Trophoblast cell (in vitro differentiated cells and primary cell): ENCODE results near the gene UQCRHL.
A peak's percentile ranks its signal among the peaks of the same experiment; 100 is the strongest.

Experiments
- DNase-seq, 2 donors: peaks; one replicate each; pipeline ENCODE4 v3.0.0-alpha.2; 2016
- H2AFZ ChIP-seq: 2 replicates; pipeline ENCODE4 v1.6.1; 2013; ENCODE audit warnings: low read length, moderate library complexity, mild to moderate bottlenecking; ENCODE audit not compliant: insufficient read depth, poor library complexity
- H2AK5ac ChIP-seq: 2 replicates; pipeline ENCODE4 v1.6.1; 2013; ENCODE audit warnings: mild to moderate bottlenecking, low read length
- H2BK120ac ChIP-seq: 2 replicates; pipeline ENCODE4 v1.6.1; 2013; ENCODE audit warnings: low read length, mild to moderate bottlenecking, moderate library complexity; ENCODE audit not compliant: insufficient read depth, poor library complexity
- H2BK12ac ChIP-seq: 2 replicates; pipeline ENCODE4 v1.6.1; 2013; ENCODE audit warnings: mild to moderate bottlenecking, low read length, moderate library complexity
- H2BK5ac ChIP-seq: 2 replicates; pipeline ENCODE4 v1.6.1; 2013; ENCODE audit warnings: low read length, low read depth, moderate library complexity, mild to moderate bottlenecking; ENCODE audit not compliant: poor library complexity
- H3K14ac ChIP-seq: 2 replicates; pipeline ENCODE4 v1.6.1; 2013; ENCODE audit warnings: mild to moderate bottlenecking, low read length
- H3K18ac ChIP-seq: 2 replicates; pipeline ENCODE4 v1.6.1; 2013; ENCODE audit warnings: mild to moderate bottlenecking, low read length
- H3K23ac ChIP-seq: 2 replicates; pipeline ENCODE4 v1.6.1; 2013; ENCODE audit warnings: low read length
- H3K27ac ChIP-seq: 2 replicates; pipeline ENCODE4 v1.5.1; 2013; ENCODE audit warnings: low read depth, mild to moderate bottlenecking, inconsistent platforms, low read length, moderate library complexity
- H3K27me3 ChIP-seq: 2 replicates; pipeline ENCODE4 v1.6.1; 2013; ENCODE audit warnings: inconsistent platforms, mild to moderate bottlenecking, low read length, moderate library complexity; ENCODE audit not compliant: insufficient read depth
- H3K36me3 ChIP-seq, 2 experiments: 1 replicate in 1 of 2; 2 replicates in 1 of 2; pipeline ENCODE4 v1.6.1; 2013; ENCODE audit warnings: low read length in 2 of 2, mild to moderate bottlenecking in 2 of 2, moderate library complexity in 1 of 2; ENCODE audit not compliant: insufficient read depth in 2 of 2, control insufficient read depth in 1 of 2
- H3K4ac ChIP-seq: 2 replicates; pipeline ENCODE4 v1.6.1; 2013; ENCODE audit warnings: low read depth, mild to moderate bottlenecking, low read length, moderate library complexity
- H3K4me1 ChIP-seq, 2 experiments: 1 replicate in 1 of 2; 2 replicates in 1 of 2; pipeline ENCODE4 v1.6.1; 2013; ENCODE audit warnings: low read length in 2 of 2, mild to moderate bottlenecking in 2 of 2, moderate library complexity in 1 of 2; ENCODE audit not compliant: insufficient read depth in 2 of 2, control insufficient read depth in 1 of 2
- H3K4me2 ChIP-seq: 2 replicates; pipeline ENCODE4 v1.6.1; 2013; ENCODE audit warnings: inconsistent platforms, mild to moderate bottlenecking, low read length, moderate library complexity
- H3K4me3 ChIP-seq: 2 replicates; pipeline ENCODE4 v1.5.1; 2013; ENCODE audit warnings: mild to moderate bottlenecking, low read depth, low read length, inconsistent platforms
- H3K79me1 ChIP-seq: one replicate; pipeline ENCODE4 v1.6.1; 2013; ENCODE audit warnings: low read length
- H3K79me2 ChIP-seq: 2 replicates; pipeline ENCODE4 v1.6.1; 2013; ENCODE audit warnings: low read length, mild to moderate bottlenecking; ENCODE audit not compliant: control insufficient read depth, insufficient read depth, poor library complexity
- H3K9ac ChIP-seq: 2 replicates; pipeline ENCODE4 v1.6.1; 2013; ENCODE audit warnings: mild to moderate bottlenecking, low read length
- H3K9me3 ChIP-seq: 2 replicates; pipeline ENCODE4 v1.6.1; 2013; ENCODE audit warnings: low read depth, mild to moderate bottlenecking, control low read depth, inconsistent platforms, low read length; ENCODE audit not compliant: insufficient read depth
- H4K12ac ChIP-seq: 2 replicates; pipeline ENCODE4 v1.6.1; 2013; ENCODE audit warnings: low read depth, mild to moderate bottlenecking, low read length, moderate library complexity
- H4K8ac ChIP-seq: 2 replicates; pipeline ENCODE4 v1.6.1; 2013; ENCODE audit warnings: low read depth, mild to moderate bottlenecking, low read length, moderate library complexity
- H4K91ac ChIP-seq: one replicate; pipeline ENCODE4 v1.6.1; 2013; ENCODE audit warnings: low read depth, mild to moderate bottlenecking, low read length, moderate library complexity
- WGBS: extraction: QIAGEN DNeasy Blood & Tissue Kit; methylation state at CpG from one replicate; pipeline ENCODE4 v1.1.7; 2013; ENCODE audit warnings: missing lambda C conversion rate; ENCODE audit not compliant: insufficient read length, insufficient coverage; ENCODE audit errors: extremely low coverage; 5-methylcytosine and 5-hydroxymethylcytosine counted together

UQCRHL gene

DNA sequence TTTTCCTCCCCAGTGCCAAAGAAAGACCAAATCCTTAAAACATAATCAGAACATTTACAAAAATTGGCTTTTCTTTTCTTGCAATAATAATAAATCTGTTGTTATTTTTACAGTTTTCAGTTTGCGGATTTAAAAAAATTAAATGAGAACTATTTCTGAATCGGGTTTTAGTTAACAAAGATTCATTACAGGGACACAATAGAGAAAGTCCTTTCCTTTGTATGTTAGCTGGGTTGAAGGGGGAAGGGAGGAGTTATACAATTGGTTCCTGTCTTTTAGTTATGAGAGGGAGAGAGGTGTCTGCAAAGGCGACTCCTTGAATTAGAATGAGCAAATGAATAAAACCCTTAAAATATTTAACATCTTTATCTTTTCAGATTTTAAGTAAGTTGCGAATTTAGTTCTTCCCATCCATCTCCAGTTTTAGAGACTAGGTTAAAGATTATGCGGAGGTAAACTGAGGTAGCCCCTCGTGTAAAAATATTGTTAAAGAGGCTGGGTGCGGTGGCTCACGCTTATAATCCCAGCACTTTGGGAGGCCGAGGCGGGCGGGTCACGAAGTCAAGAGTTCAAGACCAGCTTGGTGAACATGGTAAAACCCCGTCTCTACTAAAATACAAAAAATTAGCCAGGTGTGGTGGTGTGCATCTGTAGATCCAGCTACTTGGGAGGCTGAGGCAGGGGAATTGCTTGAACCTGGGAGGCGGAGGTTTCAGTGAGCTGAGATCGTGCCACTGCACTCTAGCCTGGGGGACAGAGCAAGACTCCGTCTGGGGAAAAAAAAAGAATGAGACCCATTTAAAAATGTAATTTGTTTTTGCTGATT, 44.0 kb upstream of the UQCRHL start:
- Histone ChIP-seq H3K9me3 (no peaks in the 10 kb centered on the region), H4K91ac (no peak overlapping the region), H2BK120ac (no peak overlapping the region), H3K27me3 (no peaks in the 10 kb centered on the region), H2BK5ac (no peak overlapping the region), H3K27ac (no peak overlapping the region), H3K79me1 (peaks cover 24% of the 10 kb centered on the region), H3K9ac (no peak overlapping the region), H2AFZ (no peak overlapping the region), H4K12ac (no peak overlapping the region), H2BK12ac (no peak overlapping the region), H4K8ac (no peak overlapping the region), H3K36me3 (no peaks in the 10 kb centered on the region), H3K4me3 (no peak overlapping the region), H3K79me2 (peaks cover 19% of the 10 kb centered on the region), H3K23ac (no peak overlapping the region), H3K14ac (no peak overlapping the region), H3K4me1 (peaks cover 0 to 1% of the 10 kb centered on the region in 2 experiments), H2AK5ac (no peak overlapping the region), H3K18ac (no peak overlapping the region), H3K4me2 (no peak overlapping the region), H3K4ac (peak overlapping the region; percentile 86)
- no CpG with 5 or more reads among the region's 16 CpGs for WGBS
- DNase-seq = no peak

DNA sequence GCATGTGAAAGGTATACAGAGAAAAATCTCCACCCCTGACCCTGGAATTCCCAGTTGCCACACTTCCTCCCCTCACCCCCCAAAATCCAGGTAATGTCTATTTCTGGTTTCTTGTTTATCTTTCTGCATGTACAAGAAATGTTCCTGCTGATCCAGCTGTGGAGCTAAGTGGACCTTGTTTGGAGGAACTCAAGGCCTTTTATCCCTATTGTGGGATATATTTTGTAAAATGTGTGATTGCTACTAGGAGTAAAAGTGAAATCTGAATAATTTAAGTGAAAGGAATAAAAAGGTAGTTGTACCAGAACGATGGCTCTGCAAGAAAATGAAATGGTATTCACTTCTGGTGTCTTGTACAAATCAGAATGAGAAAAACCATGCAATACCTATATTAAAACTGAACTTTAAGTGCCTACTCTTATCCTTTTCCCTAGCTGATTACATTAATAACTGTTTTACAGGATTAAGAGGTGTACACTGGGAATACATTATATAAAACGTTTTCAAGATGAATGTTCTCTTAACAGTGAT, 43.1 kb upstream of the UQCRHL start:
- H2AK5ac ChIP-seq = no peak overlapping the region
- H3K9ac ChIP-seq = no peak overlapping the region
- no peak overlapping the region for H3K14ac ChIP-seq
- H2BK12ac ChIP-seq = no peak overlapping the region
- DNase-seq = no peak
- H2BK5ac ChIP-seq = no peak overlapping the region
- peaks cover 24% of the 10 kb centered on the region for H3K79me1 ChIP-seq
- H3K4me3 ChIP-seq = no peak overlapping the region
- no peak overlapping the region for H2BK120ac ChIP-seq
- no peak overlapping the region for H3K18ac ChIP-seq
- H3K79me2 ChIP-seq = peaks cover 19% of the 10 kb centered on the region
- no peak overlapping the region for H3K23ac ChIP-seq
- no peak overlapping the region for H4K8ac ChIP-seq
- no peak overlapping the region for H4K91ac ChIP-seq
- H3K36me3 ChIP-seq = no peaks in the 10 kb centered on the region
- no peak overlapping the region for H2AFZ ChIP-seq
- H3K4me2 ChIP-seq = peak overlapping the region; percentile 43
- peaks cover 0 to 1% of the 10 kb centered on the region in 2 experiments for H3K4me1 ChIP-seq
- H3K27me3 ChIP-seq = no peaks in the 10 kb centered on the region
- peak overlapping the region; percentile 72 for H3K4ac ChIP-seq
- no peaks in the 10 kb centered on the region for H3K9me3 ChIP-seq
- H3K27ac ChIP-seq = no peak overlapping the region
- H4K12ac ChIP-seq = no peak overlapping the region
- no CpG with 5 or more reads among the region's 2 CpGs for WGBS

- peak; percentile 73 to 85 for DNase-seq
- Histone ChIP-seq H3K9me3 (no peaks in the 10 kb centered on the region), H3K79me2 (peaks cover 19% of the 10 kb centered on the region), H3K4me1 (peaks cover 0 to 1% of the 10 kb centered on the region in 2 experiments), H2BK5ac (peak overlapping the region; percentile 81), H3K9ac (peak overlapping the region; percentile 77), H3K4me2 (peak overlapping the region; percentile 84), H3K36me3 (no peaks in the 10 kb centered on the region), H2AK5ac (peak overlapping the region; percentile 72), H3K23ac (no peak overlapping the region), H4K8ac (peak overlapping the region; percentile 90), H4K91ac (peak overlapping the region; percentile 86), H3K4me3 (peak overlapping the region; percentile 79), H2BK12ac (peak overlapping the region; percentile 34), H2AFZ (peak overlapping the region; percentile 59), H3K27ac (peak overlapping the region; percentile 94), H3K79me1 (peaks cover 24% of the 10 kb centered on the region), H2BK120ac (peak overlapping the region; percentile 83), H4K12ac (peak overlapping the region; percentile 83), H3K4ac (peak overlapping the region; percentile 82), H3K18ac (peak overlapping the region; percentile 90), H3K27me3 (no peaks in the 10 kb centered on the region), H3K14ac (peak overlapping the region; percentile 92)
- no CpG with 5 or more reads among the region's 16 CpGs for WGBS
These were observed 42.4 kb upstream of the UQCRHL start for GRCh38 chr1:15849775-15850324.

DNA sequence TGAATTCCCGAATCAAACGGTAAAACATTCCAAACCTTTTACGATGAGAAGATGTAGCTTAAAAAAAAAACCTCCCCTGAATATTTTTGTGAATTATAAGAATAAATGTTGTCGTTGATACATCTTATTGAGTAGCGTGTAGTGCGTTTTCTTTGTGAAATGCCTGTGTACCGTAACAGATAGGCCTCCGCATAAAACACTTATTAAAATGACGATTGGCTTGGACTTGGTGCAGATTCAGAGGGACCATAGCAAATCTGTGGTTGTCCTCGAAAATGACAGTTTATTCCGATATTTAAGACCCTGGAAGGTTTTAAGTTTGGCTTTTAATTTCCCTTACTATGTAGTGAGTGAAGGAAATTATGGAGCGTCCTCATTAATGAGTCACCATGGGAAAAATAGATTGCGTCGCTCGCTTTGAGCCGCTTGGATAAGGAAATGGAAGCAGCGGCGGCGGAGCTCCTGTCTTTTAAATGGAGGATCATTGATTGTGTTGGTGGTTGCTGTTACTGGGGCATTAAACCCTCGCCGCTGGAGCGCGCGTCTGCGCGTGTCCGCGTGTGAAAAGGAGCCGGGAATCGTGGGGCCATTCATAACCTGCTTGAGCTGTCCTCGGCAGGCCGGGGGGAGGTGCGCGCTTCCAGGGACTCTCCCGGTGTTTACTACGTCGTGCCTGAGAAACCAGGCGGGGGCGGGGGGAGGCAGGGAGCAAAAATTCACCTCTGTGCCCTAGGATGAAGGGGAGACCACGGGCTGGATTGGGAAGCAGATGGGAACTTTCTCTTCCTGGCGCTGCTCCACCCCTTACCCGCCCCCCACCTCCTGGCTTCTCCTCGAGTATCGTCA, 41.7 kb upstream of the UQCRHL start:
- H4K8ac ChIP-seq = peak overlapping the region; percentile 71
- peak overlapping the region; percentile 81 for H2BK5ac ChIP-seq
- peak overlapping the region; percentile 95 for H3K4ac ChIP-seq
- peak; percentile 89 for DNase-seq
- H2BK120ac ChIP-seq = peak overlapping the region; percentile 83
- peak overlapping the region; percentile 94 for H3K27ac ChIP-seq
- H3K4me1 ChIP-seq = peaks cover 0 to 1% of the 10 kb centered on the region in 2 experiments
- peaks cover 24% of the 10 kb centered on the region for H3K79me1 ChIP-seq
- H3K79me2 ChIP-seq = peaks cover 19% of the 10 kb centered on the region
- H2AFZ ChIP-seq = peak overlapping the region; percentile 59
- H3K36me3 ChIP-seq = no peaks in the 10 kb centered on the region
- no CpG with 5 or more reads among the region's 44 CpGs for WGBS
- H3K4me2 ChIP-seq = peak overlapping the region; percentile 84
- peak overlapping the region; percentile 94 for H3K18ac ChIP-seq
- H2AK5ac ChIP-seq = peak overlapping the region; percentile 12
- no peaks in the 10 kb centered on the region for H3K27me3 ChIP-seq
- H3K9me3 ChIP-seq = no peaks in the 10 kb centered on the region
- H3K23ac ChIP-seq = no peak overlapping the region
- H2BK12ac ChIP-seq = no peak overlapping the region
- H4K91ac ChIP-seq = peak overlapping the region; percentile 89
- H3K14ac ChIP-seq = peak overlapping the region; percentile 77
- peak overlapping the region; percentile 91 for H3K9ac ChIP-seq
- peak overlapping the region; percentile 83 for H4K12ac ChIP-seq
- peak overlapping the region; percentile 92 for H3K4me3 ChIP-seq
